Activated CD8-positive, alpha-beta memory T cell treated with anti-CD3 and anti-CD28 coated beads, Interleukin-2, amount 50 U/mL, for 24 hours (primary cell): Measurements from ENCODE around the gene LLCFC1.

ENCODE experiments used
- DNase-seq: peaks from one replicate; pipeline ENCODE4 v3.0.0-alpha.2; 2020; ENCODE audit errors: extremely low read depth

LLCFC1 gene

GRCh38 chr7:142910481-142910880 is 28.8 kb upstream of the LLCFC1 start:
- no peak for DNase-seq

GRCh38 chr7:142913051-142913450 is 26.2 kb upstream of the LLCFC1 start:
- DNase-seq: no peak

GRCh38 chr7:142913566-142913965 is 25.7 kb upstream of the LLCFC1 start:
- DNase-seq: no peak

- DNase-seq: no peak
Measured at GRCh38 chr7:142914121-142914520, 25.2 kb upstream of the LLCFC1 start.

- DNase-seq: no peak
Measured at GRCh38 chr7:142915315-142915714, 24.0 kb upstream of the LLCFC1 start.

GRCh38 chr7:142916508-142916907 is 22.8 kb upstream of the LLCFC1 start:
- no peak for DNase-seq

GRCh38 chr7:142917447-142917846 is 21.8 kb upstream of the LLCFC1 start:
- no peak for DNase-seq

- no peak for DNase-seq
Measured at GRCh38 chr7:142918901-142919300, 20.4 kb upstream of the LLCFC1 start.

GRCh38 chr7:142919656-142920055 is 19.6 kb upstream of the LLCFC1 start:
- no peak for DNase-seq

GRCh38 chr7:142923391-142923790 is 15.9 kb upstream of the LLCFC1 start:
- no peak for DNase-seq

- no peak for DNase-seq
Measured at GRCh38 chr7:142925413-142925812, 13.9 kb upstream of the LLCFC1 start.

GRCh38 chr7:142927085-142927745 is 12.1 kb upstream of the LLCFC1 start:
- DNase-seq: no peak

- no peak for DNase-seq
Measured at GRCh38 chr7:142927949-142928348, 11.3 kb upstream of the LLCFC1 start.

- no peak for DNase-seq
Measured at GRCh38 chr7:142930126-142930730, 9.1 kb upstream of the LLCFC1 start.

- no peak for DNase-seq
Measured at GRCh38 chr7:142932386-142933091, 6.7 kb upstream of the LLCFC1 start.

GRCh38 chr7:142933092-142933475 is 6.2 kb upstream of the LLCFC1 start:
- no peak for DNase-seq

GRCh38 chr7:142933624-142934023 is 5.7 kb upstream of the LLCFC1 start, which contains the start of gene TRPV5:
Gene TRPV5, minus strand, starts transcription at chr7:142933746. Its CDS starts 287 bp downstream, at chr7:142933459.
- no peak for DNase-seq

- DNase-seq: no peak
Measured at GRCh38 chr7:142934056-142934455, 5.2 kb upstream of the LLCFC1 start.

GRCh38 chr7:142935941-142936565 is 3.2 kb upstream of the LLCFC1 start:
- DNase-seq: no peak

GRCh38 chr7:142938611-142939010 is 673 bp upstream of the LLCFC1 start:
- DNase-seq: no peak

GRCh38 chr7:142940966-142941535 is 1.8 kb downstream of the LLCFC1 start:
- DNase-seq: no peak

- DNase-seq: no peak
Measured at GRCh38 chr7:142941541-142941940, 2.3 kb downstream of the LLCFC1 start.
